Measurements from ENCODE around the gene PTMS. TPM values are rescaled to one million over a fixed set of nuclear protein-coding genes. Genes with fewer than 3 reads are reported as not detected.

PTMS gene
- total RNA-seq, 1 experiment from 2014 or later, result 422 TPM

GRCh38 chr12:6777386-6777785 is 11.2 kb downstream of the PTMS start:
- H3K23ac ChIP-seq (ENCODE audit: insufficient read length, low read depth, low read length), result no peak overlapping the region
- no peaks in the 10 kb centered on the region; the same call in 1 of the 2 replicates for H3K4me1 ChIP-seq (ENCODE audit: insufficient read depth, low read length)
- H2AK5ac ChIP-seq (ENCODE audit: insufficient read length, low read length), result no peak overlapping the region
- no peak overlapping the region for H2BK5ac ChIP-seq (ENCODE audit: insufficient read length, low read length)
- no peak for DNase-seq
- Mint-ChIP-seq H3K4me3 (peak overlapping the region in 1 of 2 experiments; percentile 95; a peak in 3 of 5 replicates), H3K4me1 (peaks cover 41 to 49% of the 10 kb centered on the region in 2 experiments), H3K36me3 (ENCODE audit: insufficient read depth in 1 of 3, low read depth in 3 of 3) (peaks cover 4 to 23% (median 21%) of the 10 kb centered on the region in 3 experiments), H3K9me3 (peaks cover 0 to 3% of the 10 kb centered on the region in 2 experiments; a peak in 2 of 5 replicates), H3K27me3 (ENCODE audit: low read depth) (peaks cover 45% of the 10 kb centered on the region), H3K27ac (no peak overlapping the region)
- no peak overlapping the region for H2BK15ac ChIP-seq (ENCODE audit: low read depth, low read length)
- H4K20me1 ChIP-seq (ENCODE audit: control insufficient read depth, insufficient read depth, insufficient read length), result no peaks in the 10 kb centered on the region
- H4K8ac ChIP-seq (replicated peaks; ENCODE audit: insufficient read length, low read depth, low read length), result no peak overlapping the region
- no peaks in the 10 kb centered on the region for H3K9me3 ChIP-seq (ENCODE audit: control insufficient read depth, low read depth, low read length)
- H3K56ac ChIP-seq (ENCODE audit: insufficient read length, low read depth, low read length), result no peak overlapping the region
- peaks cover 19% of the 10 kb centered on the region for H3K23me2 ChIP-seq (ENCODE audit: insufficient read length, low read depth, low read length, poor library complexity, severe bottlenecking)
- H2AFZ ChIP-seq (ENCODE audit: low read length), result no peak overlapping the region
- TF ChIP-seq, protein P1, sequence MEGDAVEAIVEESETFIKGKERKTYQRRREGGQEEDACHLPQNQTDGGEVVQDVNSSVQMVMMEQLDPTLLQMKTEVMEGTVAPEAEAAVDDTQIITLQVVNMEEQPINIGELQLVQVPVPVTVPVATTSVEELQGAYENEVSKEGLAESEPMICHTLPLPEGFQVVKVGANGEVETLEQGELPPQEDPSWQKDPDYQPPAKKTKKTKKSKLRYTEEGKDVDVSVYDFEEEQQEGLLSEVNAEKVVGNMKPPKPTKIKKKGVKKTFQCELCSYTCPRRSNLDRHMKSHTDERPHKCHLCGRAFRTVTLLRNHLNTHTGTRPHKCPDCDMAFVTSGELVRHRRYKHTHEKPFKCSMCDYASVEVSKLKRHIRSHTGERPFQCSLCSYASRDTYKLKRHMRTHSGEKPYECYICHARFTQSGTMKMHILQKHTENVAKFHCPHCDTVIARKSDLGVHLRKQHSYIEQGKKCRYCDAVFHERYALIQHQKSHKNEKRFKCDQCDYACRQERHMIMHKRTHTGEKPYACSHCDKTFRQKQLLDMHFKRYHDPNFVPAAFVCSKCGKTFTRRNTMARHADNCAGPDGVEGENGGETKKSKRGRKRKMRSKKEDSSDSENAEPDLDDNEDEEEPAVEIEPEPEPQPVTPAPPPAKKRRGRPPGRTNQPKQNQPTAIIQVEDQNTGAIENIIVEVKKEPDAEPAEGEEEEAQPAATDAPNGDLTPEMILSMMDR (conservative IDR thresholded peaks at IDR 0.05), result no peak
- no peak overlapping the region for H2BK12ac ChIP-seq (ENCODE audit: insufficient read length, low read depth, low read length)
- H4K5ac ChIP-seq (ENCODE audit: insufficient read length, low read depth, low read length), result no peak overlapping the region
- WGBS (ENCODE audit: extremely low coverage, insufficient read length, low lambda C conversion rate), result no CpG with 5 or more reads among the region's 5 CpGs
- H2BK20ac ChIP-seq (ENCODE audit: low read depth, low read length, poor library complexity, severe bottlenecking), result no peak overlapping the region
- no peaks in the 10 kb centered on the region for H3K79me2 ChIP-seq (ENCODE audit: insufficient read depth, low read length)
- H3T11ph ChIP-seq (ENCODE audit: low read length), result no peak overlapping the region
- H3K27me3 ChIP-seq (ENCODE audit: insufficient read depth, low read length), result peaks cover 5% of the 10 kb centered on the region; the same call in 1 of the 2 replicates
- H4K91ac ChIP-seq (ENCODE audit: insufficient read length, low read depth, low read length), result no peak overlapping the region
- H3K79me1 ChIP-seq (ENCODE audit: insufficient read depth, low read depth, low read length, poor library complexity, severe bottlenecking), result no peaks in the 10 kb centered on the region
- no peak overlapping the region for H3K27ac ChIP-seq (ENCODE audit: insufficient read length, low read depth, low read length)
- no peak overlapping the region for H3K4me2 ChIP-seq (ENCODE audit: insufficient read depth, insufficient read length, low read length)
- no peak overlapping the region for H3K9ac ChIP-seq (ENCODE audit: extremely low read depth, insufficient read length, low read length)
- no peak overlapping the region for H2BK120ac ChIP-seq (ENCODE audit: low read depth, low read length, poor library complexity, severe bottlenecking)
- no peak overlapping the region for H3K4ac ChIP-seq (ENCODE audit: low read depth, low read length)
- no peak overlapping the region; the same call in 1 of the 2 replicates for H3K14ac ChIP-seq (ENCODE audit: insufficient read depth, low read length)
- no peak overlapping the region for H3K18ac ChIP-seq (ENCODE audit: insufficient read length, low read depth, low read length)
